Esophagus squamous epithelium (tissue), 5 donors: Measurements from ENCODE around the gene TMF1. TPM values are rescaled to one million over a fixed set of nuclear protein-coding genes. Genes with fewer than 3 reads are reported as not detected.
A peak's percentile ranks its signal among the peaks of the same experiment; 100 is the strongest.

Experiments
- DNase-seq: peaks from one replicate; lab custom pipeline; 2025; lab: John Stamatoyannopoulos, UW
- H3K27ac ChIP-seq, 4 donors: fragments of 200-600 bp; sonication (generic); one replicate each; pipeline ENCODE4 v1.5.1; 2016 to 2019; ENCODE audit warnings: mild to moderate bottlenecking in 1 of 4
- H3K27me3 ChIP-seq, 4 donors: fragments of 200-600 bp; sonication (generic); 1 replicate in 3 of 4; 2 replicates in 1 of 4; pipeline versions ENCODE4 v1.5.1 to v1.6.0; 2017 to 2021; ENCODE audit warnings: antibody characterized with exemption in 1 of 4
- H3K36me3 ChIP-seq, 3 donors: fragments of 200-600 bp; sonication (generic); one replicate each; pipeline ENCODE4 v1.5.1; 2016 to 2019
- H3K4me1 ChIP-seq, 3 donors: fragments of 200-600 bp; sonication (generic); one replicate each; pipeline ENCODE4 v1.5.1; 2017 to 2019
- H3K4me3 ChIP-seq, 4 donors: fragments of 200-600 bp; sonication (generic); 1 replicate in 3 of 4; 2 replicates in 1 of 4; pipeline ENCODE4 v1.5.1; 2016 to 2019; ENCODE audit warnings: mild to moderate bottlenecking in 2 of 4, moderate library complexity in 1 of 4
- H3K9me3 ChIP-seq, 3 donors: fragments of 200-600 bp; sonication (generic); one replicate each; pipeline ENCODE4 v1.5.1; 2016 to 2019
- POLR2A ChIP-seq, 4 donors: fragments of 450-650 bp; IDR thresholded peaks; one replicate each; pipeline ENCODE4 v1.6.1; 2017; ENCODE audit warnings: antibody characterized with exemption in 4 of 4, mild to moderate bottlenecking in 4 of 4, moderate library complexity in 3 of 4
- WGBS, 2 donors: methylation state at CpG; one replicate each; pipeline ENCODE4 v1.1.5; 2018; 5-methylcytosine and 5-hydroxymethylcytosine counted together
- intact Hi-C: fragments of 100-400 bp; cut with DNase I; formaldehyde crosslinking; loops from one replicate; pipeline ENCODE4 v1.15.0; 2022
- total RNA-seq, 4 donors: library from RNA; depleted of rRNA; stranded (reverse); fragments of >200 nt; gene quantifications; one replicate each; pipeline ENCODE4 v1.1.0, GENCODE V29; 2016
- TF ChIP-seq, protein P1 (sequence below), 6 experiments: fragments of 450-650 bp in 4 of 6; fragments of 200-600 bp in 2 of 6; sonication (generic) in 2 of 6; IDR thresholded peaks; one replicate each; pipeline ENCODE4 v1.5.1; 2016 to 2019; ENCODE audit warnings: antibody characterized with exemption in 6 of 6, mild to moderate bottlenecking in 4 of 6, moderate library complexity in 4 of 6
- donor health status: DM: yes; HTN: yes; CAD: no.

TMF1 gene
- total RNA-seq, 4 donors from 2014 or later = 13.3 to 30.1 (median 19.4) TPM

GRCh38 chr3:69066121-69066520, 14.0 kb upstream of the TMF1 start:
- Histone ChIP-seq H3K4me1 (no peaks in the 10 kb centered on the region), H3K27me3 (no peaks in the 10 kb centered on the region), H3K9me3 (no peaks in the 10 kb centered on the region), H3K27ac (no peak overlapping the region), H3K4me3 (no peak overlapping the region), H3K36me3 (peaks cover 0 to 83% (median 19%) of the 10 kb centered on the region in 3 donors)
- 69 to 100% methylated on average over 2 to 3 of the region's 4 CpGs for whole genome bisulfite sequencing, 2 donors
- intact Hi-C loops = no loop called here
- no peak for TF ChIP-seq POLR2A (IDR thresholded peaks at IDR 0.05)
- TF ChIP-seq, protein P1, sequence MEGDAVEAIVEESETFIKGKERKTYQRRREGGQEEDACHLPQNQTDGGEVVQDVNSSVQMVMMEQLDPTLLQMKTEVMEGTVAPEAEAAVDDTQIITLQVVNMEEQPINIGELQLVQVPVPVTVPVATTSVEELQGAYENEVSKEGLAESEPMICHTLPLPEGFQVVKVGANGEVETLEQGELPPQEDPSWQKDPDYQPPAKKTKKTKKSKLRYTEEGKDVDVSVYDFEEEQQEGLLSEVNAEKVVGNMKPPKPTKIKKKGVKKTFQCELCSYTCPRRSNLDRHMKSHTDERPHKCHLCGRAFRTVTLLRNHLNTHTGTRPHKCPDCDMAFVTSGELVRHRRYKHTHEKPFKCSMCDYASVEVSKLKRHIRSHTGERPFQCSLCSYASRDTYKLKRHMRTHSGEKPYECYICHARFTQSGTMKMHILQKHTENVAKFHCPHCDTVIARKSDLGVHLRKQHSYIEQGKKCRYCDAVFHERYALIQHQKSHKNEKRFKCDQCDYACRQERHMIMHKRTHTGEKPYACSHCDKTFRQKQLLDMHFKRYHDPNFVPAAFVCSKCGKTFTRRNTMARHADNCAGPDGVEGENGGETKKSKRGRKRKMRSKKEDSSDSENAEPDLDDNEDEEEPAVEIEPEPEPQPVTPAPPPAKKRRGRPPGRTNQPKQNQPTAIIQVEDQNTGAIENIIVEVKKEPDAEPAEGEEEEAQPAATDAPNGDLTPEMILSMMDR (IDR thresholded peaks at IDR 0.05) = no peak
- no peak for DNase-seq

DNA sequence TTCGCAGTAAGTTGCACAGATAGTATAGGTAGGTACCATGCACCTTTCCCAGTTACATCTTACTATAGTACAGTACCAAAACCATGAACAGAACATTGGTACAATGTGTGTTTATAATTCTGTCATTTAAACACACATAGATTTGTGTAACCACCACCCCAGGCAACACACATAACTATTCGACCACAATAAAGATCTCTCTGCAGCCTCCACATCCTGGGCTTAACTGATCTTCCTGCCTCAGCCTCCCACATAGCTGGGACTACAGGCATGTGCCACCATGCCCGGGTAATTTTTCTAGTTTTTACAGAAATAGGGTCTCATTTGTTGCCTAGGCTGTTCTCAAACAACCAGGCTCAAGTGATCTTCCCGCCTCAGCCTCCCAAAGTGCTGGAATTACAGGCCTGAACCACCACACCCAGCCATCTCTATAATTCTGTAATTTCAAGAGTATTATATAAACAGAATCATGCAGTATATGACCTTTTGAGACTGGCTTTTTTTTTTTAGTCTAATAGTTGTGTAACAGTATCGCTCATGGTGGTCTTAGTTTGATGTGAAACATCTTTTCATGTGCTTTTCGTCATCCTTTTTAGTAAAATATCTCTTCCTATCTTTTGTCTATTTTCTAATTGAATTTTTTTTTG, 13.3 kb upstream of the TMF1 start:
- TF ChIP-seq POLR2A (IDR thresholded peaks at IDR 0.05) = no peak
- TF ChIP-seq, protein P1 (IDR thresholded peaks at IDR 0.05) = no peak
- Histone ChIP-seq H3K4me3 (no peak overlapping the region), H3K36me3 (peaks cover 0 to 83% (median 26%) of the 10 kb centered on the region in 3 donors), H3K27ac (no peak overlapping the region), H3K27me3 (no peaks in the 10 kb centered on the region), H3K4me1 (no peaks in the 10 kb centered on the region), H3K9me3 (no peaks in the 10 kb centered on the region)
- WGBS, 2 donors = 85% methylated on average over 6 of the region's 6 CpGs
- intact Hi-C loops = no loop called here
- DNase-seq = no peak

DNA sequence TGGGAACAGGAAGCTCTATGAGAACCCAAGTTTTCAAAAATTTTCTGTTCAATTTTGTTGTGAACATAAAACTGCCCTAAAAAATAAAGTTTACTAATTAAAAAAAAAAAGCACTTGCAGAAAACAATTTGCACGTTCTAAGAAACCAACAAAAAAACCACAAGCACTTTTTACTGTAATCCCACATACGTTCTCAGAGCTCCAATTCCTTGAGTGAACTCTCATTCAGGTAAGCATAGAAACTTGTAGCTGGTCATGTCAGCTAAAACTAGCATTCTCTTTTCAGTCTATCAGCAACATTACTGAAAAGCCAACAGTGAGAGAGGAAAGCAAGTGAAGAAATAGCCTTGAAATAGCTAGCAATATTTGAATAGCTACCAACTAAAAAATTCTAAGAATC, 11.5 kb upstream of the TMF1 start:
- DNase-seq = no peak
- TF ChIP-seq POLR2A (IDR thresholded peaks at IDR 0.05) = no peak
- TF ChIP-seq, protein P1 (IDR thresholded peaks at IDR 0.05) = no peak
- intact Hi-C loops = no loop called here
- no peaks in the 10 kb centered on the region for H3K9me3 ChIP-seq
- peaks cover 0 to 86% (median 26%) of the 10 kb centered on the region in 3 donors for H3K36me3 ChIP-seq
- WGBS, 2 donors = 68 to 76% methylated on average over 2 of the region's 2 CpGs
- no peaks in the 10 kb centered on the region for H3K27me3 ChIP-seq
- H3K4me1 ChIP-seq = no peaks in the 10 kb centered on the region
- H3K4me3 ChIP-seq = no peak overlapping the region
- no peak overlapping the region for H3K27ac ChIP-seq

GRCh38 chr3:69059688-69060087, 7.6 kb upstream of the TMF1 start:
- no peaks in the 10 kb centered on the region for H3K4me1 ChIP-seq
- DNase-seq = no peak
- no peak overlapping the region for H3K4me3 ChIP-seq
- H3K27me3 ChIP-seq = no peaks in the 10 kb centered on the region
- H3K27ac ChIP-seq = no peak overlapping the region
- TF ChIP-seq, protein P1 (IDR thresholded peaks at IDR 0.05) = no peak
- TF ChIP-seq POLR2A (IDR thresholded peaks at IDR 0.05) = no peak
- H3K9me3 ChIP-seq = no peaks in the 10 kb centered on the region
- intact Hi-C loops = no loop called here
- H3K36me3 ChIP-seq = peaks cover 0 to 99% (median 35%) of the 10 kb centered on the region in 3 donors

GRCh38 chr3:69058947-69059224, 6.8 kb upstream of the TMF1 start:
- 74 to 87% methylated on average over 2 of the region's 2 CpGs for WGBS, 2 donors
- intact Hi-C loops = no loop called here
- no peaks in the 10 kb centered on the region for H3K9me3 ChIP-seq
- DNase-seq = no peak
- H3K4me1 ChIP-seq = no peaks in the 10 kb centered on the region
- no peaks in the 10 kb centered on the region for H3K27me3 ChIP-seq
- H3K27ac ChIP-seq = peak overlapping the region in 2 of 4 donors; percentile 12 to 56
- H3K4me3 ChIP-seq = no peak overlapping the region
- TF ChIP-seq POLR2A (IDR thresholded peaks at IDR 0.05) = no peak
- TF ChIP-seq, protein P1 (IDR thresholded peaks at IDR 0.05) = no peak
- peaks cover 0 to 100% (median 35%) of the 10 kb centered on the region in 3 donors for H3K36me3 ChIP-seq
